A172 (cell line): ENCODE measurements around the gene LPCAT2. TPM values are rescaled to one million over a fixed set of nuclear protein-coding genes. Genes with fewer than 3 reads are reported as not detected.

ENCODE experiments used
- DNase-seq: peaks from one replicate; pipeline ENCODE4 v3.0.0-alpha.2; 2015; ENCODE audit warnings: low spot score
- total RNA-seq: library from RNA; depleted of rRNA; stranded (reverse); fragments of >200 nt; shearing (Covaris generic); gene quantifications from 2 replicates; pipeline ENCODE4 v1.2.3, GENCODE V29; 2014

The LPCAT2 gene
- total RNA-seq, 1 experiment from 2014 or later, result 18.6 TPM

- DNase-seq, result no peak
Observed at GRCh38 chr16:55555436-55555835, 46.6 kb downstream of the LPCAT2 start.

DNA sequence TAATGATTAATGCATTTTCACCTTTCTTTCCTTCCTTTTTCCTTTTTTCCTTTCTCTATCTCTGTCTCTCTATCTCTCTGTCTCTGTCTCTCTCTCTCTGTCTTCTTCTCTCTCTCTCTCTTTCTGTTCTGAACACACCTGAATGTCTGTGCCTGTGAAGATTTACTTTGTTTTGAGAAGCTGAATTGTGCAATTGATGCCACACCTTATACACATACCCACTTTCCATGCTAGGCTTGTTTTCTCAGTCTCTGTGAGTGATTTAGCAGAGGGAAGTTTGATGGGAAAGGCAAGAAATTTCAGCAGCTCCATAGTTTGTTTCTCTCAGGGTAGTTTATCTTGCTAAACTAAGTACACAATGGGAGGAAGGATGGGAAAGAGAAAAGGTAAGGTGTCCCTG, 48.3 kb downstream of the LPCAT2 start:
- no peak for DNase-seq

- no peak for DNase-seq
Observed at GRCh38 chr16:55559233-55559632, 50.4 kb downstream of the LPCAT2 start.

DNA sequence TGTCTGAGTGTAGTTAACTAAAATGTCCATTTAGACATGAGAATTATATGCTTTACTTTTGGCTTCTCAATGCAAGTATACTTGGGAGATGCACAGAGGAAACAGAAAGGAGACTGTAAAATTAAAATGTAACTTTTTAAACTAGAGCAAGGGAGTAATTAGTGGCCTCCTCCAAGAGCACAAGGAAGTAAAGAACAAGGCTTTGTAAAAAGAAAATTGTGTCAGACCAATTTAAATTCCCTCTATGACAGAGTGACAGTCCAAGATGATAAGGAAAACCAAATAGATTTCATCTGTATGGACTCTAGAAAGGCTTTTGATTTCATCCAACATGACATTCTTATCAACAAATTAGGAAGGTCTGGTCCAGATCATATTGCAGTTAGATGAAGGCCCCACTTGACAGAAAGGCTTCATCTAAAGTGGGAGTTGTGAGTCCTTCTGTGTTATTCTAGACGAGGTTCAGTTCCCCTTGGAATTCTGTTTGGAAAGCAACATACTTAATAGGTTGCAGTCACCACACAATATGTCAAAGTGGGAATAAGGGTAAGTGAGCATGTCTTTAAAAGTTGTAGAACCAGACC, 51.2 kb downstream of the LPCAT2 start:
- DNase-seq, result no peak

- DNase-seq, result no peak
Observed at GRCh38 chr16:55561319-55561848, 52.5 kb downstream of the LPCAT2 start.

DNA sequence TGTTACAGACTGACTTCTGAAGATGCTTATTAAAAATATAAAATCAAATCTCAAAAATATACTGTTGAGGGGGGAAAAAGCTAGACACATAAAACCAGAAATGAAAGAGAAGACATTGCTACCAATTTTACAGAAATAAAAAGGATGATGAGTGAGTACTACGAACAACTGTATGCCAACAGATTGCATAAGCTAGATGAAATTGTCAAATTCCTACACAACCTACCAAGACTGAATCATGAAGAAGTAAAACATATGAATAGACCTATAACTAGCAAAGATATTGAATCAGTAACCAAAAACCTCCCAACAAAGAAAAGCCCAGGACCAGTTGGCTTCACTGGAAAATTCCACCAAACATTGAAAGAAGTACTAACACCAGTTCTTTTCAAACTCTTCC, 54.1 kb downstream of the LPCAT2 start:
- no peak for DNase-seq

- DNase-seq, result no peak
Observed at GRCh38 chr16:55563797-55564196, 54.9 kb downstream of the LPCAT2 start.

- DNase-seq, result no peak
Observed at GRCh38 chr16:55565086-55565485, 56.2 kb downstream of the LPCAT2 start.

GRCh38 chr16:55566432-55567175, 57.7 kb downstream of the LPCAT2 start, which contains the start of gene CAPNS2:
Gene CAPNS2 (plus strand): TSS chr16:55566684. CDS start chr16:55566757, 73 bp downstream.
- no peak for DNase-seq

- no peak for DNase-seq
Observed at GRCh38 chr16:55567382-55567781, 58.5 kb downstream of the LPCAT2 start.

DNA sequence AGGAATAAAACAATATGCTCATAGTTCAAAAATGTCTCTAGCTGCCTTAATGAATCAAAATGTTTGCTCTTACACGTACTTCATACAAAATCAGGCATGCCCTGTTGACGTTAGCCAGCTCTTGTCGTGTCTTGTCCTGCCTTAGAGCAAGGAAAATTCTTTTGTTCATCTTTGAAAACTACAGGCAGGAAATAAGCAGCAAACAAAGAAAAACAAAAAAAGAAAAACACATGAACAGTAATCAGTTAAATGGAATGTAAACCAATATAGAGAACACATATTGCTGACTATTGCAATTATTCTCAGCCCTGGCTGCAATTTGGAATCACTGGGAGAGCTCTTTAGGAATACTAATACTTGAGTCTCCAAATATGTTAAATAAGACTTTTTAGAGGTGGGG, 59.3 kb downstream of the LPCAT2 start:
- DNase-seq, result no peak

DNA sequence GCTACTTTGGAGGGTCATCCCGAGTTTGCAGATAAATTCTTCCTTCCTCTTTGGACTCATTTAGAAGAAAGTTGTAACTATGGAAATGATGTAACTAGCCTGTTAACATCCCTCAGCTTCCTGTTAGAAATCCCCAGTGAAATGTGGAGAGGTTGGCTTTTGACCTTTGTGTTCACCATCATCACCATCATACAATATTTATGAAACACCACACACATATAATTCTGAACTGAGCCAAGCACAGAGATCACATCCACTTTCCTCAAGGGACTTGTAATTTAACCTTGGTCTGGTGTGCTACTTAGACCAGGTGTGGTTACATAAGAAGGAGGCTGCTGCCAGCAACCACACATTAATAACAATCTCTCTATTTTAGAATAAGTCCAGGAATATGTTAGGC, 60.2 kb downstream of the LPCAT2 start:
- no peak for DNase-seq

GRCh38 chr16:55570159-55570558, 61.3 kb downstream of the LPCAT2 start:
- no peak for DNase-seq

GRCh38 chr16:55571191-55571897, 62.5 kb downstream of the LPCAT2 start:
- DNase-seq, result no peak

DNA sequence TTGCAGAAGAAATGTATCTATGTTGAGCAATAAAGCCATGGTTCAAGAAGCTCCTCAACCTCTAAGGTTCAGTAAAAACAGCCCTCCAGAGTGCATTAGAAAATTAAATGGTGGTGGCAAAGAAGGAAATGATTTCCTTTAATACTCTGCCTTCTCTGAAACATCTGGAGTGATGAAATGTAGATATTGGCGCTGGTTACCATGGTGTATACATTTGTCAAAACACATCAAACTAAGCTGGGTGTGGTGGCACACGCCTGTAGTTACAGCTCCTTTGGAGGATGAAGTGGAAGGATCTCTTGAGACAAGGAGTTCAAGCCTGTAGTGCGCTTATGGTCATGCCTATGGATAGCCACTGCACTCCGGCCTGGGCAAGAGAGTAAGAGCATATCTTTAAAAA, 63.6 kb downstream of the LPCAT2 start:
- DNase-seq, result no peak

DNA sequence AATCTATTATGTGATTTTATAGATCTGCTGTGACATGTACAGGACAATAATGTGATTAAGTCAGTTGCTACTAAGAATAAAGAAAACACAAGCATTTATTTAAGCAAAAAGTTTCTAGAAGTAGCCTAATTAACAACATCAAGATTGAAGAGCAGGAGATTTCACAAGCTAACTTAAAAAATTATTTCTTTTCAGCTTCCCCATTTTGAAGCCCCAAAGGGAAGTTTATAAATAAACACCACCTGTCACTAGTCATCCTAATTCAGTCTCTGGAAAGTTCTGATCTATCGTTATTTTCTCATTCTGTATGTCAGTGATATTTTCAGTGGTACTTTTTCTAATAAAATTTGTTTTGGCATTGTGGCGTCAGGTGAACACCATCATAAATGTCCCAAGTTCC, 65.9 kb downstream of the LPCAT2 start:
- no peak for DNase-seq

GRCh38 chr16:55575496-55575895, 66.6 kb downstream of the LPCAT2 start:
- DNase-seq, result no peak

GRCh38 chr16:55576384-55576783, 67.5 kb downstream of the LPCAT2 start:
- DNase-seq, result no peak

DNA sequence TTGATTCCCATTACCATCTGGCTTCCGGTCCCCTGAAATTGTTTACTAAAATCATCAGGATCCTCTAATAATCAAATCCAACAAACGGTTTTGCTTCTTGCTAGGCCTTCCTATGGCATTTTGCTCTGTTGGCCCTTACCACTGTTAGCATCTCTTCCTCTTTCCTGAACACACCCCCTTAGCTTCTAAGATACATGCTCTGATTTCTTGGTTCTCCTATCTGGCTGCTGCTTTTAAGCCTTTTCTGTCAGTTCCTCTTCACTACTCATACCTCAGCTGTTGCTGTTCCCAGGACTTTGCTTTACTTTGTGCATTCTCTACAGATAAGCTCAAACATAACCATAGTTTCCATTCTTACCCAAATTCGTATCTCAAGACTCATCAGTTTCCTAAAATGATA, 69.0 kb downstream of the LPCAT2 start:
- DNase-seq, result no peak

DNA sequence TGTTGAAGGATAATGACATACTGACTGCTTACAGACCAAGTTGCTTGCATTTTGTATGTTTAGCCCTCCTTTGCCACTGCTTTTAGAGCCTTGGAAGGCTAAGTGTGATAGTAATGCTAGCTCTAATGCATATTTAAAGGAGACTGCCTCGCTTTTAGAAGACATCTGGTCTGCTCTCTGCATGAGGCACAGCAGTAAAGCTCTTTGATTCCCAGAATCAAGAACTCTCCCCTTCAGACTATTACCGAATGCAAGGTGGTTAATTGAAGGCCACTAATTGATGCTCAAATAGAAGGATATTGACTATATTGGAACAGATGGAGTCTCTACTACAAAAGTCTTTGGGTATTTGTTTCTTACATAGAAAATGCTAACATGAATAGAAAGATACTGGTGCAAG, 76.8 kb downstream of the LPCAT2 start:
- DNase-seq, result no peak

- DNase-seq, result no peak
Observed at GRCh38 chr16:55588799-55589198, 79.9 kb downstream of the LPCAT2 start.

DNA sequence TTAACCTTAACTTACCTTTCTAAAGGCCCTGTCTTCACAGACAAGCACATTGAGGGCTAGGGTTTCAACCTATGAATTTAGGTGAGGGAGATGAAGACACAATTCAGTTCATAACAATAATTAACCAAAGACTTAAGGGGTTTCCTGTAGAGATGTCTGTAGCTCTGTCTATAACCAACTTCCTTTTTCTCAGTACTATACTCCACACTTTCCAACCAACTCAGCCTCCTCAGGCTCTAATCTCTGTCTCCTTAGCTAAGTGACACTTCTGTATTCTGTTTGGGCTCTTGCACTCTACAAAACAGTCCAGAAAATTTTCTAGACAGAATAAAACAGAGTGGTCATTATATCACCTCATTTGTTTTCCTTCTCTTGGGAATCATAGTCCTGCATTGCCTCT, 83.4 kb downstream of the LPCAT2 start:
- no peak for DNase-seq

DNA sequence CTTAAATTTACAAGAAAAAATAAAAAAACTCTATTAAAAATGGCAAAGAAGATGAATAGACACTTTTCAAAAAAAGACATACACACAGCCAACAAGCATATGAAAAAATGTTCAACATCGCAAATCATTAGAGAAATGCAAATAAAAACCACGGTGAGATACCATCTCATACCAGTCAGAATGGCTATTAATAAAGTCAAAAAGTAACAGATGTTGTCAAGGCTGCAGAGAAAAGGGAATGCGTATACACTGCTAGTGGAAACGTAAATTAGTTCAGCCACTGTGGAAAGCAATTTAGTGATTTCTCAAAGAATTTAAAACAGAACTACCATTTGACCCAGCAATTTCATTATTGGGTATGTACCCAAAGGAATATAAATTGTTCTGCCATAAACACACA, 89.1 kb downstream of the LPCAT2 start:
- DNase-seq, result no peak
